ENCODE measurements around the gene LNX1. TPM values are rescaled to one million over a fixed set of nuclear protein-coding genes. Genes with fewer than 3 reads are reported as not detected.

LNX1 gene
- total and polyA plus RNA-seq, 2 donors (not counting 1 experiment from before 2014, with no cell fraction given), result 0.48 to 1.3 TPM

- no peaks in the 10 kb centered on the region for H3K36me3 ChIP-seq (ENCODE audit: control insufficient read depth, insufficient read depth, low read length)
- H3K79me2 ChIP-seq (ENCODE audit: control insufficient read depth, insufficient read depth, low read length), result no peaks in the 10 kb centered on the region
- TF ChIP-seq, protein P1, sequence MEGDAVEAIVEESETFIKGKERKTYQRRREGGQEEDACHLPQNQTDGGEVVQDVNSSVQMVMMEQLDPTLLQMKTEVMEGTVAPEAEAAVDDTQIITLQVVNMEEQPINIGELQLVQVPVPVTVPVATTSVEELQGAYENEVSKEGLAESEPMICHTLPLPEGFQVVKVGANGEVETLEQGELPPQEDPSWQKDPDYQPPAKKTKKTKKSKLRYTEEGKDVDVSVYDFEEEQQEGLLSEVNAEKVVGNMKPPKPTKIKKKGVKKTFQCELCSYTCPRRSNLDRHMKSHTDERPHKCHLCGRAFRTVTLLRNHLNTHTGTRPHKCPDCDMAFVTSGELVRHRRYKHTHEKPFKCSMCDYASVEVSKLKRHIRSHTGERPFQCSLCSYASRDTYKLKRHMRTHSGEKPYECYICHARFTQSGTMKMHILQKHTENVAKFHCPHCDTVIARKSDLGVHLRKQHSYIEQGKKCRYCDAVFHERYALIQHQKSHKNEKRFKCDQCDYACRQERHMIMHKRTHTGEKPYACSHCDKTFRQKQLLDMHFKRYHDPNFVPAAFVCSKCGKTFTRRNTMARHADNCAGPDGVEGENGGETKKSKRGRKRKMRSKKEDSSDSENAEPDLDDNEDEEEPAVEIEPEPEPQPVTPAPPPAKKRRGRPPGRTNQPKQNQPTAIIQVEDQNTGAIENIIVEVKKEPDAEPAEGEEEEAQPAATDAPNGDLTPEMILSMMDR (conservative IDR thresholded peaks at IDR 0.05 in 1 of 2, IDR thresholded peaks at IDR 0.05 in 1 of 2; ENCODE audit: low read depth in 1 of 2, low read length in 2 of 2), result no peak
- TF ChIP-seq EZH2 (IDR thresholded peaks at IDR 0.05; ENCODE audit: low read length, missing control alignments), result no peak
- no peaks in the 10 kb centered on the region for H4K20me1 ChIP-seq (ENCODE audit: control insufficient read depth, extremely low read depth, insufficient read depth, low read length)
- no peak for DNase-seq (ENCODE audit: low read depth in 2 of 2)
- no peak overlapping the region for H3K4me2 ChIP-seq (ENCODE audit: extremely low read depth, insufficient read depth, low read length)
- H3K4me1 ChIP-seq (ENCODE audit: control insufficient read depth, extremely low read depth, insufficient read depth, low read length), result peaks cover 16% of the 10 kb centered on the region
- no peak overlapping the region for H3K27ac ChIP-seq (ENCODE audit: insufficient read depth, low read length)
- H2AFZ ChIP-seq (ENCODE audit: low read length), result no peak overlapping the region
- H3K4me3 ChIP-seq (replicated peaks in 1 of 4; ENCODE audit: control extremely low read depth in 1 of 4, insufficient read depth in 1 of 4, low read depth in 3 of 4, low read length in 4 of 4), result no peak overlapping the region
- H3K27me3 ChIP-seq (ENCODE audit: control insufficient read depth, insufficient read depth, low read length), result no peaks in the 10 kb centered on the region
- no peaks in the 10 kb centered on the region for H3K9me3 ChIP-seq (ENCODE audit: control insufficient read depth, insufficient read depth, low read depth, low read length)
- H3K9ac ChIP-seq (ENCODE audit: insufficient read depth, low read length), result no peak overlapping the region
Observed at GRCh38 chr4:53538756-53539155, 52.5 kb downstream of the LNX1 start.

GRCh38 chr4:53537606-53538005 lies 53.7 kb downstream of the LNX1 start:
- no peak for TF ChIP-seq EZH2 (IDR thresholded peaks at IDR 0.05; ENCODE audit: low read length, missing control alignments)
- TF ChIP-seq, protein P1 (conservative IDR thresholded peaks at IDR 0.05 in 1 of 2, IDR thresholded peaks at IDR 0.05 in 1 of 2; ENCODE audit: low read depth in 1 of 2, low read length in 2 of 2), result no peak
- Histone ChIP-seq H3K4me2 (ENCODE audit: extremely low read depth, insufficient read depth, low read length) (no peak overlapping the region), H3K27ac (ENCODE audit: insufficient read depth, low read length) (no peak overlapping the region)

GRCh38 chr4:53536328-53536727 lies 55.0 kb downstream of the LNX1 start:
- TF ChIP-seq EZH2 (IDR thresholded peaks at IDR 0.05; ENCODE audit: low read length, missing control alignments), result no peak
- TF ChIP-seq, protein P1 (conservative IDR thresholded peaks at IDR 0.05 in 1 of 2, IDR thresholded peaks at IDR 0.05 in 1 of 2; ENCODE audit: low read depth in 1 of 2, low read length in 2 of 2), result no peak
- no peaks in the 10 kb centered on the region for H3K9me3 ChIP-seq (ENCODE audit: control insufficient read depth, insufficient read depth, low read depth, low read length)
- no peak overlapping the region for H3K4me3 ChIP-seq (replicated peaks in 1 of 4; ENCODE audit: control extremely low read depth in 1 of 4, insufficient read depth in 1 of 4, low read depth in 3 of 4, low read length in 4 of 4)
- H2AFZ ChIP-seq (ENCODE audit: low read length), result no peak overlapping the region
- H3K79me2 ChIP-seq (ENCODE audit: control insufficient read depth, insufficient read depth, low read length), result no peaks in the 10 kb centered on the region
- H3K36me3 ChIP-seq (ENCODE audit: control insufficient read depth, insufficient read depth, low read length), result no peaks in the 10 kb centered on the region
- H3K27ac ChIP-seq (ENCODE audit: insufficient read depth, low read length), result no peak overlapping the region
- no peak overlapping the region for H3K4me2 ChIP-seq (ENCODE audit: extremely low read depth, insufficient read depth, low read length)
- no peaks in the 10 kb centered on the region for H4K20me1 ChIP-seq (ENCODE audit: control insufficient read depth, extremely low read depth, insufficient read depth, low read length)
- H3K27me3 ChIP-seq (ENCODE audit: control insufficient read depth, insufficient read depth, low read length), result no peaks in the 10 kb centered on the region
- no peak for DNase-seq (ENCODE audit: low read depth in 2 of 2)
- no peak overlapping the region for H3K9ac ChIP-seq (ENCODE audit: insufficient read depth, low read length)
- peaks cover 3% of the 10 kb centered on the region for H3K4me1 ChIP-seq (ENCODE audit: control insufficient read depth, extremely low read depth, insufficient read depth, low read length)

More at GRCh38 chr4:53537606-53538005, 53.7 kb downstream of the LNX1 start:
- no peaks in the 10 kb centered on the region for H4K20me1 ChIP-seq (ENCODE audit: control insufficient read depth, extremely low read depth, insufficient read depth, low read length)
- H3K9me3 ChIP-seq (ENCODE audit: control insufficient read depth, insufficient read depth, low read depth, low read length), result no peaks in the 10 kb centered on the region
- no peak overlapping the region for H2AFZ ChIP-seq (ENCODE audit: low read length)
- H3K79me2 ChIP-seq (ENCODE audit: control insufficient read depth, insufficient read depth, low read length), result no peaks in the 10 kb centered on the region
- peaks cover 12% of the 10 kb centered on the region for H3K4me1 ChIP-seq (ENCODE audit: control insufficient read depth, extremely low read depth, insufficient read depth, low read length)
- no peak overlapping the region for H3K4me3 ChIP-seq (replicated peaks in 1 of 4; ENCODE audit: control extremely low read depth in 1 of 4, insufficient read depth in 1 of 4, low read depth in 3 of 4, low read length in 4 of 4)
- H3K9ac ChIP-seq (ENCODE audit: insufficient read depth, low read length), result no peak overlapping the region
- no peaks in the 10 kb centered on the region for H3K36me3 ChIP-seq (ENCODE audit: control insufficient read depth, insufficient read depth, low read length)
- no peaks in the 10 kb centered on the region for H3K27me3 ChIP-seq (ENCODE audit: control insufficient read depth, insufficient read depth, low read length)
- DNase-seq (ENCODE audit: low read depth in 2 of 2), result no peak

All from fibroblast of lung (primary cell).